Body of pancreas (tissue), 4 donors: Measurements from ENCODE around the gene FBP2. TPM values are rescaled to one million over a fixed set of nuclear protein-coding genes. Genes with fewer than 3 reads are reported as not detected.

ENCODE experiments used
- ATAC-seq: fragments of 150-250 bp; one replicate; pipeline ENCODE4 v1.9.1; 2016
- DNase-seq, 4 donors: peaks; one replicate each; pipeline ENCODE4 v3.0.0-alpha.2; 2019
- H3K27ac ChIP-seq, 4 donors: fragments of 200-600 bp; sonication (generic); 1 replicate in 3 of 4; 2 replicates in 1 of 4; pipeline versions ENCODE4 v1.5.1 to v1.6.1; 2016 to 2019; ENCODE audit warnings: mild to moderate bottlenecking in 1 of 4, mixed read lengths in 1 of 4, moderate library complexity in 1 of 4
- H3K27me3 ChIP-seq, 2 donors: fragments of 200-600 bp; sonication (generic); one replicate each; pipeline ENCODE4 v1.6.0; 2016; ENCODE audit warnings: mild to moderate bottlenecking in 1 of 2
- H3K36me3 ChIP-seq, 2 donors: fragments of 200-600 bp; sonication (generic); replicated peaks in 1 of 2; 2 replicates each; pipeline ENCODE4 v1.5.1; 2016; ENCODE audit warnings: low read depth in 2 of 2; ENCODE audit not compliant: insufficient read depth in 1 of 2
- H3K4me1 ChIP-seq: fragments of 200-600 bp; sonication (generic); one replicate; pipeline ENCODE4 v1.6.0; 2016
- H3K4me3 ChIP-seq, 2 donors: fragments of 200-600 bp; sonication (generic); 1 replicate in 1 of 2; 2 replicates in 1 of 2; pipeline ENCODE4 v1.5.1; 2016 to 2019
- H3K9me3 ChIP-seq, 3 donors: fragments of 200-600 bp; sonication (generic); 1 replicate in 2 of 3; 2 replicates in 1 of 3; pipeline ENCODE4 v1.5.1; 2016
- POLR2A ChIP-seq, 3 donors: fragments of 450-650 bp; IDR thresholded peaks; one replicate each; pipeline ENCODE4 v1.6.1; 2016; ENCODE audit warnings: antibody characterized with exemption in 3 of 3, mild to moderate bottlenecking in 2 of 3
- WGBS, 2 donors: methylation state at CpG; one replicate each; pipeline ENCODE4 v1.1.5; 2017; 5-methylcytosine and 5-hydroxymethylcytosine counted together
- intact Hi-C: fragments of 100-400 bp; cut with DNase I; formaldehyde crosslinking; loops from one replicate; pipeline ENCODE4 v1.15.1; 2023
- total RNA-seq, 2 donors: library from RNA; depleted of rRNA; stranded (reverse); fragments of >200 nt; gene quantifications; one replicate each; pipeline ENCODE4 v1.1.0, GENCODE V29; 2016
- TF ChIP-seq, protein P1 (sequence below), 7 experiments: fragments of 450-650 bp in 4 of 7; fragments of 200-600 bp in 3 of 7; sonication (generic) in 3 of 7; IDR thresholded peaks; one replicate each; pipeline ENCODE4 v1.5.1; 2016 to 2019; ENCODE audit warnings: antibody characterized with exemption in 7 of 7

FBP2 gene
- total RNA-seq, 2 donors from 2014 or later: 0.66 to 3.1 TPM

DNA sequence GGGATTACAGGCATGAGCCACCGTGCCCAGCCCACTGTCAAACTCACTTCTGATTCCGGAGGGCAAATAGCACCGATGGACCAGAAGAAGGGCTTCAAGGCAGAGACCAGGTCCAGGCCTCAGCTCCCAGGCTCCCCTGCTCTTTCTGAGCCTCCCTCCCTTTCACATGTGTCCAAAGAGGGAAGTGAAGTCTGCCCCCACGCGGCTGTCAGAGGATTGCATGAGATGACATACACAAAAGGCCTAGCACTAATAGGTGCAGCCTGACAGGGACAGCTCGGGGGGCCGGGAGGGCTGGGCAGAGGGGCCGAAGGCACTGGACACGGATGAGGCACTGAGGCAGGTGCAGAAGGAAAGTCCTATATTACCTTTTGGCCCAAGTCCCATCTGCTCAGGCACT is 29.6 kb upstream of the FBP2 start:
- H3K4me1 ChIP-seq: peaks cover 9% of the 10 kb centered on the region
- TF ChIP-seq POLR2A (IDR thresholded peaks at IDR 0.05): no peak
- TF ChIP-seq, protein P1, sequence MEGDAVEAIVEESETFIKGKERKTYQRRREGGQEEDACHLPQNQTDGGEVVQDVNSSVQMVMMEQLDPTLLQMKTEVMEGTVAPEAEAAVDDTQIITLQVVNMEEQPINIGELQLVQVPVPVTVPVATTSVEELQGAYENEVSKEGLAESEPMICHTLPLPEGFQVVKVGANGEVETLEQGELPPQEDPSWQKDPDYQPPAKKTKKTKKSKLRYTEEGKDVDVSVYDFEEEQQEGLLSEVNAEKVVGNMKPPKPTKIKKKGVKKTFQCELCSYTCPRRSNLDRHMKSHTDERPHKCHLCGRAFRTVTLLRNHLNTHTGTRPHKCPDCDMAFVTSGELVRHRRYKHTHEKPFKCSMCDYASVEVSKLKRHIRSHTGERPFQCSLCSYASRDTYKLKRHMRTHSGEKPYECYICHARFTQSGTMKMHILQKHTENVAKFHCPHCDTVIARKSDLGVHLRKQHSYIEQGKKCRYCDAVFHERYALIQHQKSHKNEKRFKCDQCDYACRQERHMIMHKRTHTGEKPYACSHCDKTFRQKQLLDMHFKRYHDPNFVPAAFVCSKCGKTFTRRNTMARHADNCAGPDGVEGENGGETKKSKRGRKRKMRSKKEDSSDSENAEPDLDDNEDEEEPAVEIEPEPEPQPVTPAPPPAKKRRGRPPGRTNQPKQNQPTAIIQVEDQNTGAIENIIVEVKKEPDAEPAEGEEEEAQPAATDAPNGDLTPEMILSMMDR (IDR thresholded peaks at IDR 0.05): peak; percentile 14 to 64 (median 56)
- no peak overlapping the region for H3K27ac ChIP-seq
- peak; percentile 69 to 80 (median 71) for DNase-seq
- intact Hi-C loops: no loop called here
- peak; percentile 81 for ATAC-seq
- no peaks in the 10 kb centered on the region for H3K9me3 ChIP-seq
- H3K27me3 ChIP-seq: no peaks in the 10 kb centered on the region
- 49% methylated on average over 5 to 8 of the region's 9 CpGs for WGBS, 2 donors
- no peaks in the 10 kb centered on the region for H3K36me3 ChIP-seq
- H3K4me3 ChIP-seq: no peak overlapping the region

DNA sequence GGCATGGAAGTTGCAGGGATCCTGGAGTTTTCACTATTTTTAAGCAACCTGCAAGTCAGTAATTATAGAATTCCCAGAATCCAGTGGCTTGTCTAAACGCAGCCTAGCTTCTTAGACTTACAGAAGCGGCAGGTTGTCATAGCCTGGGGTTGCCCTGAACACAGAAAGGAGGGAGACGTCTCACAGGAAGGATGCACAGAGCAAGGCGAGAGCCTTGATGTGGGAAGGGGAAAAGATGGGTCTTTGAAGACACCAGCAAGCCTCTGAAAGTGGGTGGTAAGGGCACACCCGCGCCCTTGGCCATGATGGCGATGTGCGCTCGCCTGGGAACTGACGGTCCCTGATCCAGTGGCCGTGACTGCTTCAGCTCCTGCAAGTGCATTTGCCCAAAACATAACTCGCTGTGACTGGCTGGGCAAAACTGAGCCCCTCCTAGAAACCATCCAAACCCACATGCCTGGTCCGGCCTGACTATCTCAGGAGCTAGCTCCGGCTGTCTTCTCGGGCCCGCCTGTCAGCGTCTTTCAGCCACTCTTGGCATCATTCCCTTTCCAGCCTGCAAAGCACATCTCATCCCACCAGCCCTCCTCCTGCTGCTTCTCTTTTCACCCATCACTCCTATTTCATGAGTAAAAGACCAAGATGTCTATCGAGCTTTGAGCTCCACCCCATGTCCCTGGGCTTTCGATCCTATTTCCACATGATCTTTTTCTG is 28.6 kb upstream of the FBP2 start:
- WGBS, 2 donors: 91 to 92% methylated on average over 14 to 19 of the region's 19 CpGs
- intact Hi-C loops: no loop called here
- TF ChIP-seq, protein P1 (IDR thresholded peaks at IDR 0.05): no peak
- no peak for TF ChIP-seq POLR2A (IDR thresholded peaks at IDR 0.05)

DNA sequence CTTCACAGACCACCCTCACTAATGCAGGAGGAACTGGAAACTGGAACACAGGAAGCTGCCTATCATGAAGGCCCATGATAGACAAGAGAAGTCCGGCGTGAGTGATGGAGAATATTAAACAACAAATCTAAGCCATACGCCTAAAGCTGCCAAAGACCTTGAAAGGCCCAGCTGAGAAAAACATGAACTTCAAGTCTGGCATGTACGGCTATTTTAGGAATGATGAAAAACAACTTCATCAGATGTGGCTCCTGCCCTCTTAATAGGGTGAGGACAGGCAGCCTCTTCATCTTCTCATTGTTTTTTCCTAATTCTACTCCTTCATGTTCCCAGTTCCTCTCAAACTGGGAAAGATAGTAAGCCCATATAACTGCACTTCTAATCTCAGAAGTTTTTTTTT is 25.4 kb upstream of the FBP2 start:
- no peaks in the 10 kb centered on the region for H3K36me3 ChIP-seq
- intact Hi-C loops: no loop called here
- TF ChIP-seq POLR2A (IDR thresholded peaks at IDR 0.05): no peak
- TF ChIP-seq, protein P1 (IDR thresholded peaks at IDR 0.05): no peak
- ATAC-seq (no peak), DNase-seq (no peak)
- H3K9me3 ChIP-seq: no peaks in the 10 kb centered on the region
- H3K27ac ChIP-seq: no peak overlapping the region
- H3K4me3 ChIP-seq: no peak overlapping the region
- peaks cover 0 to 4% of the 10 kb centered on the region in 2 donors for H3K27me3 ChIP-seq
- WGBS, 2 donors: 11 to 16% methylated on average over 4 of the region's 4 CpGs
- H3K4me1 ChIP-seq: peaks cover 9% of the 10 kb centered on the region

More for the DNA sequence above, 28.6 kb upstream of the FBP2 start:
- Histone ChIP-seq H3K27me3 (peaks cover 0 to 4% of the 10 kb centered on the region in 2 donors), H3K27ac (no peak overlapping the region), H3K36me3 (no peaks in the 10 kb centered on the region), H3K9me3 (no peaks in the 10 kb centered on the region), H3K4me1 (peaks cover 9% of the 10 kb centered on the region), H3K4me3 (no peak overlapping the region)
- ATAC-seq (no peak), DNase-seq (no peak)

DNA sequence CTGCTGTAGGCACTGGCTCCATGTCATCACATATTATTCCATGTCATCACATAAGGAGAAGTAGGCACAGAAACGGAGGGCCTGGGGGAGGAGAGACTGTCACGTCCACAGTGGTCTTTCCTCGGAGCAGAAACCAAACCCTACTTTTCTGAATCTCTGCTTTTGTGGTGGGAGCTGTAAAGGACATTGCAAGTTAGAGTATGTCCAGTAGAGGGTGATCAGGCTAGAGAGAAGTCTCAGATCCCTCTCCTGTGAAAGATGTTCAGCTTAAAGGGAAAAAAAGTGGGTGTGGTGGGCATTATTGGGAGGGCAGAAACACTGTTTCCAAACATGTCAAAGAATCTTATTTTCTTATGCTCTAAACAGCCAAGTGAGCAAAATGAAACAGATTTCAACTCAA is 19.4 kb upstream of the FBP2 start:
- DNase-seq (no peak), ATAC-seq (no peak)
- Histone ChIP-seq H3K27me3 (peaks cover 0 to 4% of the 10 kb centered on the region in 2 donors), H3K27ac (peak overlapping the region in 2 of 4 donors; percentile 71 to 83), H3K4me3 (no peak overlapping the region), H3K36me3 (no peaks in the 10 kb centered on the region), H3K9me3 (no peaks in the 10 kb centered on the region), H3K4me1 (peaks cover 49% of the 10 kb centered on the region)
- 85 to 86% methylated on average over 3 of the region's 3 CpGs for WGBS, 2 donors
- intact Hi-C loops: no loop called here
- TF ChIP-seq, protein P1 (IDR thresholded peaks at IDR 0.05): peak in 1 of 7 experiments; percentile 8
- TF ChIP-seq POLR2A (IDR thresholded peaks at IDR 0.05): no peak

DNA sequence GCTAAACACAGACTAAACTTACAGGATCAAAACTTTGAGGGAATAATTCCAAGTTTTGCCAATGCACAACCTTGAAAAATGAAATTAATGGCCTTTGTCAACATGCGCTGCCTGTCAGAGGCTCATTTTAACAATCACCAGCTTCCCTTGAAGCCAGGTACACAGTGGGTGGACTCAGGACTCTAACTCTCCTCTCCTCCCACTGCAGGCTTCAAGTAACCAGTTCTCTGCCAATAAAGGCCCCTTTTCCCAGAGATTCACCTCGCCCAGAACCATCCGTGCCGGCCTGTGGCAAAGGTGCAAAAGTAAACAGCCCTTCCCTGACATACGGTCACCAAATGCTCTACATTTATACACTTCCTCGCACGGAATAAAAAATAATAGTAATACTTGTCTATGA is 18.4 kb upstream of the FBP2 start:
- Histone ChIP-seq H3K27me3 (no peaks in the 10 kb centered on the region), H3K36me3 (no peaks in the 10 kb centered on the region), H3K27ac (peak overlapping the region; percentile 42 to 83 (median 68)), H3K4me1 (peaks cover 56% of the 10 kb centered on the region), H3K4me3 (no peak overlapping the region), H3K9me3 (no peaks in the 10 kb centered on the region)
- 17 to 21% methylated on average over 7 of the region's 7 CpGs for WGBS, 2 donors
- peak; percentile 36 for ATAC-seq
- intact Hi-C loops: no loop called here
- TF ChIP-seq, protein P1 (IDR thresholded peaks at IDR 0.05): no peak
- no peak for TF ChIP-seq POLR2A (IDR thresholded peaks at IDR 0.05)
- DNase-seq: peak; percentile 27 to 67 (median 48)
